Measurements from ENCODE around the gene PRAMEF8.
"Not testable (repeated sequence)": the region's sequence is repeated elsewhere in the genome, so short reads cannot be mapped to it uniquely, and the experiment has no call there.

Gene PRAMEF8

DNA sequence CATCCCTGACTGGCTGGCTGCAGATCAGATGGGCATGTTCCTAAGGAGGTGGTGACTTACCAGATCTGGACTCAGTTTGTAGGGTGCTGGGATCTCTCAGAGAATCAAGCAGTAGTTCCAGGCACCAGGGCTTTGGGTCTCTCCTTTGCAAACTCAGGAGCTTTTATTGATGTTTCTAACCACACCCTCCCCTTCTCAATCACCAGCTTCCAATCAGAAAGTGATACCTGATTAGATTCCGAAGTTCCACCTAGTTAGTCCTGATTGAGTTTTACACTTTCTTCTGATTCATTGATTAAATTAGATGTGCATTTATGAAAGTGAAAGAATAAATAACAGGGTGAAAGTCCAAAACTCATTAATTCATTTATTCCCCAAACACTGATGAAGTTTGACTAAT, at the start of gene PRAMEF8:
Gene PRAMEF8, minus strand, starts transcription at position 101 of the 400 bp plus-strand sequence. CDS start 1,046 bp downstream, outside the sequence.
- not testable (repeated sequence) for DNase-seq

DNA sequence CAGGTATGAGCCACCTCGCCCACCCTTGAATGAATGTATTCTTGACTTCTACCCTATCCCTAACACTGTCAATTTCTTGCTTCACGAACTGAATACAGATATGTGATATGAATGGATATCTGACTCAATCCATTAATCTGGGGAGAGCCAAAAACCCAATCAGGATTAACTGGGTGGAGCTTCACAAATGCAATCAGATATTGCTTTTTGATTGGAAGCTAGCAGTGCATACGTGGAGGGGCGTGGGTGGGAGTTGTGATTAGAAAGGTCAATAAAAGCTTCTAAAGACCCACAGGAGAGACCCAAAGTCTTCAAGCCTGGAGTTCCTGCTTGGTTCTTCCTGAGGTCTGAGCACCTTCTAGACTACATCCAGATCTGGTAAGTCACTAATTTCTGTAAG, 30.3 kb upstream of the PRAMEF8 start, which contains the start of gene PRAMEF15:
Gene PRAMEF15, plus strand, starts transcription at position 301 of the 400 bp plus-strand sequence. CDS start 2,827 bp downstream, outside the sequence.
- DNase-seq: not testable (repeated sequence)

DNA sequence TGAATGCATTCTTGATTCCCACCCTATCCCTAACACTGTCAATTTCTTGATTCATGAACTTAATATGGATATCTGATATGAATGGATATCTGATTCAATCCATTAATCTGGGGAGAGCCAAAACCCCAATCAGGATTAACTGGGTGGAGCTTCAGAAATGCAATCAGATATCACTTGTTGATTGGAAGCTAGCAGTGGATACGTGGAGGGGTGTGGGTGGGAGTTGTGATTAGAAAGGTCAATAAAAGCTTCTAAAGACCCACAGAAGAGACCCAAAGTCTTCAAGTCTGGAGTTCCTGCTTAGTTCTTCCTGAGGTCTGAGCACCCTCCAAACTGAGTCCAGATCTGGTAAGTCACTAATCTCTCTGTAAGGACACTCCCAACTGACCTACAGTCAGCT, 18.3 kb upstream of the PRAMEF8 start, which contains the start of gene PRAMEF33:
Gene PRAMEF33, plus strand, starts transcription at position 301 of the 400 bp plus-strand sequence. CDS start 2,416 bp downstream, outside the sequence.
- not testable (repeated sequence) for DNase-seq

DNA sequence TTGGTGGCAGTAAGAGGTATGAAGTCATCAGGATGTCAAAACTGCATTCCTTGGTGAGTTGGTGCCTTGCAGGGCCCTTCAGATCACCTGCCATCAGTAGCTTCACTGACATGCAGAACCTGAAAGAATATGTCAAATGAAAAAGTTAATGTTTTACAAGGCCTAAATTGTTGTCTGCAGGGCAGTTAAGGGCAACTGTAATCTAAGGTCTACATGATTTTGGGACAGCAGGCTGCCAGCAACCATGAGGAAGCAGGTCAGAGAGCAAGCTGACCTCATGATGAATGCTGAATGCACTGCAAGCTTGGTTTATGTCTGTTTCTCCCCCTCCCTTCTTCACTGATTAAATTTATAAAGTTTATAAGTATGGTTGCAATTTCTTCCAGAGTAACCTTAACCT, 17.3 kb upstream of the PRAMEF8 start:
- DNase-seq: not testable (repeated sequence)

DNA sequence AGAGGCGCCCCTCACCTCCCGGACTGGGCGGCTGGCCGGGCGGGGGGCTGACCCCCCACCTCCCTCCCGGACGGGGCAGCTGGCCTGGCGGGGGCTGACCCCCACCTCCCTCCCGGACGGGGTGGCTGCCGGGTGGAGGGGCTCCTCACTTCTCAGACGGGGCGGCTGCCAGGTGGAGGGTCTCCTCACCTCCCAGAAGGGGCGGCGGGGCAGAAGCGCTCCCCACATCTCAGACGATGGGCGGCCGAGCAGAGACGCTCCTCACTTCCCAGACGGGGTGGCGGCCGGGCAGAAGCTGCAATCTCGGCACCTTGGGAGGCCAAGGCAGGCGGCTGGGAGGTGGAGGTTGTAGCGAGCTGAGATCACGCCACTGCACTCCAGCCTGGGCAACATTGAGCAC, 13.8 kb upstream of the PRAMEF8 start:
- DNase-seq: not testable (repeated sequence)

DNA sequence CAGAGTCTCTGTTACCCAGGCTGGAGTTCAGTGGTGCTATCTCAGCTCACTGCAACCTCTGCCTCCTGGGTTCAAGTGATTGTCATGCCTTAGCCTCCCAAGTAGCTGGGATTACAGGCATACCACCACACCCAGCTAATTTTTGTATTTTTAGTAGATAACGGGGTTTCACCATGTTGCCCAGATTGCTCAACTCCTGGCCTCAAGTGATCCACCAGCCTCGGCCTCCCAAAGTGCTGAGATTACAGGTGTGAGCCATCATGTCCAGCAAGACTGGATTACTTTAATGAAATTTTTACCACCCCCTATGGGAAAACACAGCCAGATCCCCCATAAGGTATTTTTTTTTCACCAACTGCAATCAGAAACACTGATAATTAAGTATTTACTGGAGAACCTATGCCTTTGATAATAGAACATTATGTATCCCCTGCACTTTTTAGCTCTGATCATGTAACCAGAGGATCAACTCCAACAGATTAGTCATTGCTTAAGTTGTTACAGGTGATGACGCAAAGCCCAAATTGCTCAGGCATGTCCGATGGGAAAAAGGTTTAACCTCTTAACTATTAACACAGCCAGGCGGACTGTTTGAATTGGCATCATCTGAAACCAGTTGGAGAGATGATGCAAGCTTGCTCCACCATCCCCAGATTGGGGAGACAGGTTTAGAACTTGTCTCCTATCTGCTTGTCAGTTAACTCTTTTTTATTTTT, 12.4 kb upstream of the PRAMEF8 start:
- not testable (repeated sequence) for DNase-seq

DNA sequence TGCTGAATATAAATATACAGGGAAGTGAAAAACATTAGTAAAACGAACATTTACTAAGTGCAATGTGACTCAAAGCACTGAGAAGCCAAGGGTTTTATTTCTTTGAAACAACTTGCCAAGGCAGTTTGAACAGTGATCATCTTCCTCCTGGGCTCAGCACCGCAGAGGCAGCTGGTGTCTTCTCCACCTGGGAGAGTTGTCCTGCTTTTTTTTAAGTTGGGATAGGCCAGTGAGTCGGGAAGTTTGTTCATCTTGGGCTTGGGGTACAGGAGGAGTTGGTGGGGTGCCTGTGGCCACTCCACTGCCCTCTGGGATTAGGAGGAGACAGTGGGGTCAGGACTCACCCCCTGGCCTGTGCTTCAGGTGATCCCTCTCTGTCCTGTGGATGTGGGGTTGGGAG, 4.1 kb upstream of the PRAMEF8 start:
- DNase-seq: not testable (repeated sequence)

DNA sequence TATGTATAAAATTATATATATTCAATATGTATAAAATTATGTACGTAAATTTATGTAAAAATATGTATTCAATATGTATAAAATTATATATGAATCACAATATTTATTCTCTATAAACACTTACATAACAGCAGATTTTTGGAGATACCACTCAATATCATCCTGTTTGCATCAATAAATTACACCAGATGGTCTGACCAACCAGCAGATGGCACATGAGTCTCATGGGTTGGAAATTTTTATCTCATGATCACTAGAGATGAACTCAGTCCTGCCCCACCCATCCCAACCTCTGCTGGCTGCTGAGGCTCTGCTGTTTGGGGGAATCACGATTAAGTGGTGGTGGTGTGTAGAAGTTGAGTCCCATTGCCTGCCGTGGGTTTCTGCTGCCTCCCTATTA, 5.3 kb downstream of the PRAMEF8 start:
- DNase-seq: not testable (repeated sequence)

DNA sequence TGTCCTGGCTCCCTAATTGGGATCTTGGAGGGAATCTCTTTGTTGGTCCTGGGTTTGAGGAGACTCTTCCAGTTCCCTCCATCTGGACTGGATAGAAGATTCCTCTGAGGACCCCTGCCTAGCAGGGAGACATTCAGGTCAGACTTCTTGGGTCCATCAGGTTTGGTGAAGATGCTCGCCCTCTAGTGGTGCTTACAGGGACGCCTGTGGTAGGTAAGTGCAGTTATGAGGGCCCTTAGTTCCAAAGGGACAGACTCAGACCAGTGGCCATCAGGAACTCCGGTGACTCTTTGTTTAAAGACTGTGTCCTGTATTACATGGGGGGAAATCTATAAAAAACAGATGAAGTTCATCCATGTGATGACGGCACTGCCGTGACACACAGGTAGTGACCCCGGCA, 7.9 kb downstream of the PRAMEF8 start:
- DNase-seq: not testable (repeated sequence)

DNA sequence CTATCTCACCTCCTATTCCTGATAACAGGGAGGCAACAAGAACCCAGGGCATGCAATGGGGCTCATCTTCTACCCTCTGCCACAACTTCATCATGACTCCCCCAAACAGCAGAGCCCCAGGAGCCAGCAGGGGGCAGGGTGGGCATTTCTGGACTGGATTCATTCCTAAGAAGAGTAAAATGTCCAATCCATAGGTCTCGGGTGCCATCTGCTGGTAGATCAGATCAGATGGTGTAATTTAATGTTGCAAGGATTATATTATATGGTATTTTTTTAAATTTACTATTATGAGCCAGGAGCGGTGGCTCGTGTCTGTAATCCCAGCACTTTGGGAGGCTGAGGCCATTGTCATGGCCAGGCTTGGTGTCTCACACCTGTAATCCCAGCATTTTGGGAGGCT, 19.8 kb downstream of the PRAMEF8 start:
- not testable (repeated sequence) for DNase-seq

DNA sequence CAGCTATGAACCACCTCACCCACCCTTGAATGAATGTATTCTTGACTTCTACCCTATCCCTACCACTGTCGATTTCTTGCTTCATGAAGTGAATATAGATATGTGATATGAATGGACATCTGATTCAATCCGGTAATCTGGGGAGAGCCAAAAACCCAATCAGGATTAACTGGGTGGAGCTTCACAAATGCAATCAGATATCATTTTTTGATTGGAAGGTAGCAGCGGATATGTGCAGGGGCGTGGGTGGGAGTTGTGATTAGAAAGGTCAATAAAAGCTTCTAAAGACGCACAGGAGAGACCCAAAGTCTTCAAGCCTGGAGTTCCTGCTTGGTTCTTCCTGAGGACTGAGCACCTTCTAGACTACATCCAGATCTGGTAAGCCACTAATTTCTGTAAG, 31.0 kb downstream of the PRAMEF8 start, which contains the start of gene PRAMEF5:
Gene PRAMEF5, plus strand, starts transcription at position 301 of the 400 bp plus-strand sequence. CDS start 5,071 bp downstream, outside the sequence.
- DNase-seq: not testable (repeated sequence)

DNA sequence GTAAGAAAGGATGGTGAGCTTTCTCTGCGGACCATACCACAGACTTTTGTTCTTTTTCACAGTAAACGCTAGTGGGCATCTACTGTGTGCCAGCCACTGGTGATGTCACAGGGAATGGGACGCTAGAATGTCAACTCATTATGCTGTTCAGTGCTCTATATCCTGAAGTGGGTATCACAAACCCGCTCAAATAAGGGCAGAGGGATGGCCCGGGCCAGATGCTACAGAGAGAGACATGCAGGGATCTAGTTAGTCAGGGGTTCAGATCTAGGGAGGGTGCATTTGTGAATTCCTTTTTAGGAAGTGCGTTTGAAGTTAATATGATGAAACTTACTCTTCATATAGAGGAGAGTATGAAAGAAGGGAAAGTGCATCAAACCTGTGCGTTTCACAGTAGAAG, 37.8 kb downstream of the PRAMEF8 start:
- not testable (repeated sequence) for DNase-seq

DNA sequence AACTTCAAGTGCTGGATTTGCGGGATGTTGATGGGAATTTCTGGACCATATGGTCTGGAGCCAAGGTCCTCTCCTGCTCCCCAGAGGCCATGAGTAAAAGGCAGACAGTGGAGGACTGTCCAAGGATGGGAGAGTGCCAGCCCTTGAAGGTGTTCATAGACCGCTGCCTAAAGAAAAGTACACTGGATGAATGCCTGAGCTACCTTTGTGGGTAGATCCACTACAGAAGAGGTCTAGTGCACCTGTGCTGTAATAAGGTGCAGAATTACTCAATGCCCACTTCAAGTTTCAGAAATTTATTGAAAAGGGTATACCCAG, 38.4 kb downstream of the PRAMEF8 start:
- not testable (repeated sequence) for DNase-seq

DNA sequence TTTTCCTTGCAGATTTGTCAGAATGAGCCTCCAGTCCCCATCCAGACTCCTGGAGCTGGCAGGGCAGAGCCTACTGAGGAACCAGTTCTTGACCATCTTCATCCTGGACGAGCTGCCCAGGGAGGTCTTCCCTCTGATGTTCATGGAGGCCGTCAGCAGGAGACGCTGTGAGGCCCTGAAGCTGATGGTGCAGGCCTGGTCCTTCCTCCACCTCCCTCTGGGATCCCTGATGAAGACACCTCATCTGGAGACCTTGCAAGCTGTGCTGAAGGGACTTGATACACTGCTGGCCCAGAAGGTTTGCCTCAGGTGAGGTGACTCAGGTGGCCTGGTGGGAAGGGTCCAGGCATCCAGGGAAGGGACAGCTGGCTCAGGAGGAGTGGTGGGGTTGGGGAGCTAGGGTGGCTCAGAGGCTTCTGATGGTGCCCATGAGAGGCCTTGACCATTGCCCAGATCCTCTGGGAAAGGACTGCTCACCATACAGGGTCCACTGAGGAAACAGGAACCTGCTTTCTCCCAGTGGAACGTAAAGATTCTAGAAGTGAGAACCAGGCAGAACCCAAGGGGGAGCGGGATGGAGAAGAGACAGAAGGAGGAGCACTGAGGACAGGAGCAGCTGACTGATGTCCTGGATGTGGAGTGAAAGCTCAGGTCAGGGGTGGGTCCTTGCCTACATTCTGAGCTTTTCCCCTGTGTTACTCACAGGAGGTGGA, 38.9 kb downstream of the PRAMEF8 start:
- not testable (repeated sequence) for DNase-seq

DNA sequence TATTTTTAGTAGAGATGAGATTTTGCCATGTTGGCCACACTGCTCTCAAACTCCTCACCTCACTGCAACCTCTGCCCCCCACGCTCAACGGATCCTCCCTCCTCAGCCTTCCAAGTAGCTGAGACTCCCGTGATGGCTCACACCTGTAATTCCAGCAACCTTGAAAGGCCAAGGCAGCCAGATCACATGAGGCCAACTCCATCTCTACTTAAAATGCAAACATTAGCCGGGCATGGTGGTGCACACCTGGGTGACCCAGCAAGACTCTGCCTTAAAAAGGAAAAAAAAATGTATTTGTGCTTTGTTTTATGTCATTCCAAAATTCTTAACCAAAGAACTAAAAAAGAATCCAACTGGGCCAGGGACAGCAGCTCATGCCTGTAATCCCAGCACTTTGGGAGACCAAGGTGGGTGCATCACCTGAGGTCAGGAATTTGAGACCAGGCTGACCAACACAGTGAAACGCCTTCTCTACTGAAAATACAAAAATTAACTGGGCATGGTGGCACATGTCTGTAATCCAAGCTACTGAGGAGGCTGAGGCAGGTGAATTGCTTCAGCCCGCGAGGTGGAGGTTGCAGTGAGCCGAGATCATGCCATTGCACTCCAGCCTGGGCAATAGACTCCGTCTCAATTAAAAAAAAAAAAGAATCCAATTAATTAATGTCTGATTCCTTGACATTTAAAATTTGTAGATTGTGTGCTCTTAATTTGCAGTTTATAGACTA, 41.2 kb downstream of the PRAMEF8 start:
- not testable (repeated sequence) for DNase-seq

DNA sequence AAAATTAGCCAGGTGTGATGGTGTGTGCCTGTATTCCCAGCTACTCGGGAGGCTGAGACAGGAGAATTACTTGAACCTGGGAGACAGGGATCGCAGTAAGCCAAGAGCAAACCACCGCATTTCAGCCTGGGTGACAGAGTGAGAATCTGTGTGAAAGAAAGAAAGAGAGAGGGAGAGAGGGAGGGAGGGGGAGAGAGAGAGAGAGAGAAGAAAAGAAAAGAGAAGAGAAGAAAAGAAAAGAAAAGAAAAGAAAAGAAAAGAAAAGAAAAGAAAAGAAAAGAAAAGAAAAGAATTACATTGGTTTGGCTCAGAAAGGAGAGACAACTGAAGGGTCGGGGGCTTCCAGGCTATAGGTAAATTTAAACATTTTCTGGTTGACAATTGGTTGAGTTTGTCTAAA, 45.3 kb downstream of the PRAMEF8 start:
- not testable (repeated sequence) for DNase-seq

DNA sequence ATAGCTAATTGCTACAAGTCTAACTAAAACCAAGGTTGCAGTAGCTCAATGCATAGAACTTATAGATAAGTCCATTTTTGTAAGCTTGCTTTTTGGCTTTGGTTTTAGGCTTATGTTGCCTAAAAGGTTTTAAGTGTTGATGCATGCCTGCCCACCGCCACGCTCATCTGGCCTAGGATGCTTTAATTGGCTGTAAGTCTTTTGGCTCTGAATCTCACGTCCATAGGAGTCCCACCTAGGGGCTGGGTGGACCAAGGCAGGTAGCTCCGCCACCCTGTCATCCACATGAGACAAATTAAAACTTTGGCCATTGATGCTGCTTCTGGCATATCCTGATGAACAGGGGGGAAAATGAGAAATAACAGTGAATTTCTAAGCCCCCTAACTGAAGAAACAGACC, 47.4 kb downstream of the PRAMEF8 start:
- not testable (repeated sequence) for DNase-seq

DNA sequence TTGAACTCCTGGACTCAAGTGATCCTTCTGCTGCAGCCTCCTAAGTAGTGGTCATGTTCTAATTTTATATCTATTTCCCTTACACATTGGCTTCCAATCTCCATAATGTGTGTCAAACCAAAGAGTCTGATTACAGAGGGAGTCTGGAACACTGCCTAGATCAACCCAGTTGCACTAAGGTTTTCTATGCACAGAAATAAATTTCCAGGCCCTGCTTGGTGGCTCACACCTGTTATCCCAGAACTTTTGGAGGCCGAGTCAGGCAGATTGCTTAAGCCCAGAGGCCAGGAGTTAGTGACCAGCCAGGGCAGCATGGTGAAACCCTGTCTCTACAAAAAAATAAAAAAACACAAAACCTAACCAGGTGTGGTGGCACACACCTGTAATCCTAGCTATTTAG, 50.9 kb downstream of the PRAMEF8 start:
- DNase-seq: not testable (repeated sequence)

DNA sequence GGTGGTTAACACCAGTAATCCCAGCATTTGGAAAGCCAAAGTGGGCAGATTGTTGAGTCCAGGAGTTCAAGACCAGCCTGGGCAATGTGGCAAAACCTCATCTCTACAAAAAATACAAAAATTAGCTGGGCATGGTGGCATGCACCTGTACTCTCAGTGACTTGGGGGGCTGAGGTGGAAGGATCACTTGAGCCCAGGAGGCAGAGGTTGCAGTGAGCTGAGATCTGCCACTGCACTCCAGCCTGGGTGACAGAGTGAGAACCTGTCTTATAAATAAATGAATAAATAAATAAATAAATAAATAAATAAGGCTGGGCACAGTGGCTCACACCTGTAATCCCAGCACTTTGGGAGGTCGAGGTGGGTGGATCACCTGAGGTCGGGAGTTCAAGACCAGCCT, 52.9 kb downstream of the PRAMEF8 start:
- DNase-seq: not testable (repeated sequence)

Measured in stimulated activated CD4-positive, alpha-beta T cell treated with anti-CD3 and anti-CD28 coated beads, Interleukin-4, amount 100 ng/mL, for 1 hour (primary cell).